NCI-H748 (cell line): Measurements from ENCODE around the gene IQSEC1.
A peak's percentile ranks its signal among the peaks of the same experiment; 100 is the strongest.

Experiments used
- DNase-seq: peaks from one replicate; lab custom pipeline; 2025; ENCODE audit not compliant: unreplicated experiment; lab: John Stamatoyannopoulos, UW

IQSEC1 gene

GRCh38 chr3:13004376-13004775, 68.9 kb downstream of the IQSEC1 start:
- DNase-seq, result no peak

GRCh38 chr3:13003608-13004007, 69.6 kb downstream of the IQSEC1 start:
- DNase-seq, result no peak

- DNase-seq, result no peak
These were observed 70.7 kb downstream of the IQSEC1 start for GRCh38 chr3:13002398-13003124.

GRCh38 chr3:12999147-13000140, 73.8 kb downstream of the IQSEC1 start:
- DNase-seq, result no peak

- no peak for DNase-seq
These were observed 74.6 kb downstream of the IQSEC1 start for GRCh38 chr3:12998648-12999047.

- DNase-seq, result no peak
These were observed 75.8 kb downstream of the IQSEC1 start for GRCh38 chr3:12997387-12997786.

GRCh38 chr3:12996181-12996506, 77.1 kb downstream of the IQSEC1 start:
- no peak for DNase-seq

GRCh38 chr3:12995389-12996180, 77.6 kb downstream of the IQSEC1 start:
- no peak for DNase-seq

- peak; percentile 81 for DNase-seq
These were observed 78.4 kb downstream of the IQSEC1 start for GRCh38 chr3:12994607-12995388.

- peak; percentile 15 for DNase-seq
These were observed 78.9 kb downstream of the IQSEC1 start for GRCh38 chr3:12994357-12994606.

- DNase-seq, result peak; percentile 33
These were observed 79.5 kb downstream of the IQSEC1 start for GRCh38 chr3:12993517-12994356.

- no peak for DNase-seq
These were observed 80.4 kb downstream of the IQSEC1 start for GRCh38 chr3:12992629-12993516.

GRCh38 chr3:12991861-12992281, 81.4 kb downstream of the IQSEC1 start:
- no peak for DNase-seq

GRCh38 chr3:12991481-12991837, 81.8 kb downstream of the IQSEC1 start:
- DNase-seq, result no peak

GRCh38 chr3:12990781-12991480, 82.3 kb downstream of the IQSEC1 start:
- DNase-seq, result no peak

GRCh38 chr3:12990306-12990705, 82.9 kb downstream of the IQSEC1 start:
- no peak for DNase-seq

- DNase-seq, result no peak
These were observed 84.3 kb downstream of the IQSEC1 start for GRCh38 chr3:12988728-12989454.

GRCh38 chr3:12987602-12988001, 85.6 kb downstream of the IQSEC1 start:
- DNase-seq, result no peak
